NCI-H1694 (cell line): ENCODE data around the gene NCF4.

ENCODE experiments used
- DNase-seq: peaks from one replicate; lab custom pipeline; 2025; lab: John Stamatoyannopoulos, UW

Gene NCF4

GRCh38 chr22:36864454-36865215 lies 3.8 kb downstream of the NCF4 start:
- DNase-seq = no peak

DNA sequence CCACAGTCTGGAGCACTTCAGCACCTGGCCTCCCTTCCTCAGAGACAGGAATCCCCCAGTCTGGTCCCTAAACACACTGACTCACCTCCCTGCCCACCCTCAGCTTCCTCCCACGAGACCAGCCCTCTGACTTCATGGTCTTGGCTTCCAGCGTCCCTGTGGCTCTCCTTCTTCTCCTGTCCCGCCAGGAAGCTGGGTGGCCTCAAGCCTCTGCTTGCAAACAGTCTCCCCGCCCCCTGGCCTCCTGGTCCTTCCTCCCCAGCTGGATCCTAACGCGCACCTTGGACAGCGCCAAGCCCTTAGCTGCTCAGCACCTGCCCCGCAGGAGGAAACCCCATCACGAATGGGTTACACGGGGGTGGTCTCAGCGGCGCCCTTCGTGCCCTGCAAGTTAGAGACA lies 4.5 kb downstream of the NCF4 start:
- no peak for DNase-seq

GRCh38 chr22:36867695-36868094 lies 6.9 kb downstream of the NCF4 start:
- no peak for DNase-seq

- no peak for DNase-seq
Observed at GRCh38 chr22:36868546-36869181, 7.9 kb downstream of the NCF4 start.

DNA sequence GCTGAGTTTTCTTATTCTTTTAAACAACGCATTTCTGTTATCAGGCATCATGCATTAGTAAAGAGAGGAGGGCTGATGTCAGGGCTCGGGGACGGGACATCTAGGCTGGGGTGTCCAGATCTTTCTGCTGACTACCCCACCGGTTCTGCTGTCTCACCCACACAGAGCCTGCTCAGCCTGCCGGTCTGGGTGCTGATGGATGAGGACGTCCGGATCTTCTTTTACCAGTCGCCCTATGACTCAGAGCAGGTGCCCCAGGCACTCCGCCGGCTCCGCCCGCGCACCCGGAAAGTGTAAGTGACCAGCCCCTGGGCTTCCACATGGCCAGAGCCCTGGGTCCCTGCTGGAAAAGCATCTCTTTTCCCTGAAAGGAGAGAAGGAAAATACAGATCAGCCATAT lies 9.4 kb downstream of the NCF4 start:
- no peak for DNase-seq

DNA sequence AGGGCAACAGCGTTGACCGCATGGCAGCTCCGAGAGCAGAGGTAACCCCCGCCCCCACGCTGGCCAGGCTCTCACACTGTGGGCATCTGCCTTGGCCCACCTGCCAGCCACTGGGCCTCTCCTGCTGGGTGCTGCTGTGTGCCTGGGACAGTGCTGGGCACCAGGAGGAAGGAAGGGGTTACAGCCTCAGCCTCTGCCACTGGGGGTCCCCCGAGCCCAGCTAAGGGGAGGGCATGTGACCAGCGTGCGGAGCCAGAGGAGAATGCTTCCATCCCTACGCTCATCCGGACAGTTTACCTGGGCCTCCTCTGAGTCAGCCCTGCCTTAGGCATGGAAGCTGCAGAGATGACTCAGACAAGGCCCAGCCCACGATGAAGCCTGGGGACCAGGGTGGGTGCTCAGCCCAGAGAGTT lies 10.9 kb downstream of the NCF4 start:
- no peak for DNase-seq

GRCh38 chr22:36872084-36872483 lies 11.3 kb downstream of the NCF4 start:
- DNase-seq = no peak

DNA sequence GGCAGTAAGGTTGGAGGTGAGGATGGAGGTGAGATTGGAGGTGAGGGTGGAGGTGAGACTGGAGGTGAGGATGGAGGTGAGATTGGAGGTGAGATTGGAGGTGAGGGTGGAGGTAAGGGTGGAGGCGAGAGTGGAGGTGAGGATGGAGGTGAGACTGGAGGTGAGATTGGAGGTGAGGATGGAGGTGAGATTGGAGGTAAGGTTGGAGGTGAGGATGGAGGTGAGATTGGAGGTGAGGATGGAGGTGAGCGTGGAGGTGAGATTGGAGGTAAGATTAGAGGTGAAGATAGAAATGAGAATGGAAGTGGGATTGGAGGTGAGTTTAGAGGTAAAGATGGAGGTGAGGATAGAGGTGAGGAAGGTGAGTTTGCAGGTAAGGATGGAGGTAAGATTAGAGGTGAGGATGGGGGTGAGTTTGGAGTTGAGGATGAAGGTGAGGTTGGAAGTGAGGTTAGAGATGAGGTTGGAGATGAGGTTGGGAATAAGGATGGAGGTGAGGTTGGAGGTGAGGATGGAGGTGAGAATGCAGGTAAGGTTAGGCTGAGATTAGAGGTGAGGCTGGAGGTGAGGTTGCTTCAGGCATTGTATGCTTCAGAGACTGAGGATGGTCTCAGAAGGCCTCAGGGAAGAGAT lies 12.2 kb downstream of the NCF4 start:
- no peak for DNase-seq

- DNase-seq = peak; percentile 1
Observed at GRCh38 chr22:36873614-36874308, 13.0 kb downstream of the NCF4 start.

DNA sequence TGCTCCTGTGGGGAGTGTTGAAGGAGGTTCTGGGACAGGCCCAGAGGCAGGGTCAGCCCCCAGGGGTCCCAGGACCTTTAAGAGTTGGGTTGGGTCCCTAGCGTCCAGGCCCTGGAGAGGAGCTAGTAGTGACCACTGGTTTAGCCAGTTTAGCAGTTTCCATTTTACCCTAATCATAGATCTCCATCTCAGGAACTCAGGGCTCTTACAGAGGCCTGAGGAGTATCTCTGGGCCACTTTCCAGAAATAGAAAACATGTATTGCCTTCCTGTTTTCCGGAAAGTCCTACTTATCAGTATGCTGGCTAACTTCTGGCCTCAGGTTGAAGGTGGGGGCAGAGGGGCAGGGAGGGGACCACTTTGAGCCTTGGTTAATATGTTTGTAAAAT lies 13.5 kb downstream of the NCF4 start:
- DNase-seq = no peak

DNA sequence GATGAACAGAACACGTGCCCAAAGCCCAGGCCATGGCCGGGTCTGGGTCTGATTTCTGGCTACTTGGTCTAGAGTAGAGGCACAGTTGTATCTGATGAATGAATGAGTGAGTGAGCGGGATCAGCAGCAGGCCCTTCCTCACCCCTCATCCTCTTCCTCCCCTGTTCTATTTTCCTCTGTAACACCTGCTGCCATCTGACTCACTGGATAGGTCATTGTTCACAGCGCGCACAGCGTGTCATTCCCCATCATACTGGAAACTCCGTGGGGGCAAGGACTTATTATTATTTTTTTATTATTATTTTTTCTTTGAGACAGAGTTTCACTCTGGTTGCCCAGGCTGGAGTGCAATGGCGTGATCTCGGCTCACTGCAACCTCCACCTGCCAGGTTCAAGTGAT lies 13.9 kb downstream of the NCF4 start:
- no peak for DNase-seq

DNA sequence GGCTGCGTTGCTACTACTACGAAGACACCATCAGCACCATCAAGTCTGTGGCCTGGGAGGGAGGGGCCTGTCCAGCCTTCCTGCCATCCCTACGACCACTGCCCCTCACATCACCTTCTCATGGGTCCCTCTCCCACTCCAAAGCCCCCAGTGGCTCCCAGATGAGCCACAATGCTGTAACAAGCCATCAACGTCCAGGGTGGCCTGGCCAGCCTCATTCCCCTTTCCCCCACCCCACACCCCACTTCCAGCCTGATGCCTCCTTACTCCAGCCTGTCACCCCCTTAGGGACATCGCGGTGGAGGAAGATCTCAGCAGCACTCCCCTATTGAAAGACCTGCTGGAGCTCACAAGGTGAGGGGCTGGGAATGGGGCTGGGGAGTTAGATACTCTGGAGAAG lies 14.9 kb downstream of the NCF4 start:
- no peak for DNase-seq

- DNase-seq = no peak
Observed at GRCh38 chr22:36879775-36880174, 19.0 kb downstream of the NCF4 start.

GRCh38 chr22:36881504-36882245 lies 20.9 kb downstream of the NCF4 start:
- DNase-seq = no peak

DNA sequence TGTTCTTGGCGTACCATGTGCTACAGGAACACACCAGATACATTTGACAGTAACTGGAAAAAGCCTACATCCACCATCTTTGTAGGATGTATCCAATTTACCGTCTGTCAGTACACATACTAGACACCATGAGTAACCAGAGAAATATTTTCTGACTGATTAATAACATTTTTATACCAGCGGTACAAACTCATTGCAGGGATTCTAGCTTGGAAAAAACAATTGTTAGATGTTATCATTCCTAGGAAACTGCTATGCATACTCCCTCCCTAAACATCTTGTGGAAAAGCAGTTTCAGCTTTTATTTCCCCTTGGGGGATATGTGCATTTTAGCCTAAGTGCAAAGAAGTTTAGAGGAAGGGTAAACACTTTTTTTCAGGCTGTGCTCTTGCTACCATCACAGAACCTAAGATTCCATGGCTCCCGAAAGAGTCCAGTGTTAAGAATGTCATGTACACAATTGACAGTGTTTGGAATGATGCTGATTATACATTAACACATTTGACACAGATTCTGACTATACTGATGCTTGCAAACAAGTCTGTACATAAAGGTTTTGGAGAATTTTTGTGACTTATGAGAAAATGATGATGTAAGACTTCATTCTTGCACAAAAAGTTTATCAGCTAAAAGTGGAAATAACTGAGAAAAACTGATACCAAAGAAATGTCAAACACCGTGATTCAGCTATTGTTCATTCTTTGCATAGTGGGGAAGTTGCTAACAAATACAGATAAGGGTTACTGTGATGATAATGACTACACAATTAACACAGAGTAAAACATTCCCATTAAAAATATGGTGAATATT lies 23.7 kb downstream of the NCF4 start:
- no peak for DNase-seq

DNA sequence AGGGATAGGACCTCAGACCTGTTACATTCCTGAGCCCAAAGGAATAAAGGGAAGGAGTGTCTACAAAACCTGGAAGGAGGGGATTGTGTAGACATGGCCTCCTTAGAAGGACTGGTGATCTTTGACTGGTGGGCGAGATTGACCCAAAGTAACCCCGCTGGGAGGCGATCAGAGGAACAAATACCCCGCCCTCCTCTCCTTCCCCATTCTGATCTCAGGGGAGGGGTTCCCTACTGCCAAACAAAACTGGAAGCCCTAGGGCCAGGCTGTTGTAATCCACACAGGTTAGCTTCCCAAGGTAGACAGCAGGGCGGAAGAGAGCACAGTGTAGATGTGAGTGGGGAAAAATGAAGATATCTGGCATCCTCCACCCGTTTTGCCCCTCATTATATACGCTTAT lies 24.7 kb downstream of the NCF4 start:
- DNase-seq = no peak

DNA sequence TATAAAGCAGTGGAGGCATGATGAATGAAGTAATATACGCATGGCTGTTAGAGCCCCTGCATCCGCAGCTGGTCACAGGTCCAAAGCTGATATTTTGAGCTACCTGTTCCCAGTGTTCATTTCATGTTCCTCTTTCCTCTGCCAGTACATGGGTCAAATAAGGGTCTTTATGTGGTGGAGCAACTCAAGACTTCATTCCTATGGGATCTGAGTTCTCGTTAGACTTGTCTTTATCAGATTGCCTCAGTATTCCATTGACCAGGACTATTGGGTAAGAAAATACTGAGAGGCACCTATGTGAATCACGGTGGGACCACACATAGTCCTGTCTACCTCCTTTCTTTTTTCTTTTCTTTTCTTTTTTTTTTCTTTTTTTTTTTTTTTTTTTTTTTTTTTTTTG lies 25.2 kb downstream of the NCF4 start:
- no peak for DNase-seq

DNA sequence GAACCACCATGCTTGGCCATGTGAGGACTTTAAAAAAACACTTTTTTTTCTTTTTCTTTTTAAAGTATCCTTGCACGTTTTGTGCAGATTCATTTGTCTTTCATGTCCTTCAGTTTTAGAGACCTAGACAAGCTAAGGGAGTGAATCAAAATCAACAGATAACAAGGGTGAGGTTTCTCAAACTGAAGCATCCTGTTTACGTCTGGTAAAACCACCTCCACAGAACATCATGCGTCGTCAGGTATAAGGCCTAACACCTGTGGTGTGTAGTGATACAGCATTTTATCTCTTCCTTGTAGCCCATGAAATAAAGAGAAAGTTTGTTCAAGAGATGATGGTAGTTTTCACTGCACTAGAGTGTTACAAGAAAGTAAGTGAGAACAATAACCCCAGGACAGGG lies 26.4 kb downstream of the NCF4 start:
- no peak for DNase-seq

DNA sequence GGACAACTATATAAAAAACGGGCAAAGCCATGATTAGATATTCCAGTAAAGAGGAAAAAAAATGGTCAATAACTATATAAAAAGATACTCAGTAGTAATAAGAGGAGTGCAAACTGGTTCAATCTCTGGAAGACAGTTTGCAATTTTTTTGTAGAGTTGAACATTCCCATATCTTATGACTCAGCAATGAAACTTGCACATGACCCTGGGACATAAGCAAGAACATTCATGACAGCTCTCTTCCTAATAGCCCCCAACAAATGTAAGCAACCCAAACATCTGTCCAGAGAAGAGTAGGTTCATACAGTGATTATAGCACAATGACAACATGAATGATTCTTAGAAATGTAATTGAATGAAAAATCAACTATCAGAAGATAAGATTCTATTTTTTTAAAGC lies 30.8 kb downstream of the NCF4 start:
- DNase-seq = no peak

- DNase-seq = no peak
Observed at GRCh38 chr22:36892292-36892691, 31.5 kb downstream of the NCF4 start.

GRCh38 chr22:36893262-36893661 lies 32.5 kb downstream of the NCF4 start:
- no peak for DNase-seq
